RWPE2 (cell line): ENCODE data around the gene LMX1A.

Experiments
- ATAC-seq: fragments of 200-7000 bp; cut with Tn5 transposase; 3 replicates; pipeline ENCODE4 v1.9.1; 2021; ENCODE audit warnings: low read depth
- DNase-seq: peaks from one replicate; pipeline ENCODE4 v3.0.0-alpha.2; 2020; ENCODE audit warnings: low spot score
- H3K27ac ChIP-seq: fragments of 450-650 bp; 2 replicates; pipeline ENCODE4 v1.5.1; 2017; ENCODE audit warnings: mild to moderate bottlenecking; ENCODE audit not compliant: poor library complexity, severe bottlenecking
- H3K27me3 ChIP-seq: fragments of 250-450 bp; sonication (Bioruptor Pico); 2 replicates; pipeline ENCODE4 v1.5.1; 2021; ENCODE audit warnings: mild to moderate bottlenecking, moderate library complexity; ENCODE audit not compliant: insufficient read depth, poor library complexity, severe bottlenecking
- H3K36me3 ChIP-seq: fragments of 250-450 bp; sonication (Bioruptor Pico); 2 replicates; pipeline ENCODE4 v1.5.1; 2020; ENCODE audit warnings: low read depth, mild to moderate bottlenecking, moderate library complexity
- H3K4me1 ChIP-seq: fragments of 250-450 bp; sonication (Bioruptor Pico); 2 replicates; pipeline ENCODE4 v1.5.1; 2021; ENCODE audit warnings: mild to moderate bottlenecking, moderate library complexity; ENCODE audit not compliant: insufficient read depth, poor library complexity, severe bottlenecking
- H3K4me3 ChIP-seq: fragments of 250-450 bp; sonication (Bioruptor Pico); 2 replicates; pipeline ENCODE4 v1.5.1; 2021; ENCODE audit warnings: mild to moderate bottlenecking, moderate library complexity; ENCODE audit not compliant: severe bottlenecking
- H3K9me3 ChIP-seq: fragments of 250-450 bp; sonication (Bioruptor Pico); 2 replicates; pipeline ENCODE4 v1.5.1; 2021; ENCODE audit warnings: mild to moderate bottlenecking, moderate library complexity; ENCODE audit not compliant: severe bottlenecking
- TF ChIP-seq, protein P1 (sequence below): fragments of 450-650 bp; IDR thresholded peaks from one replicate; pipeline ENCODE4 v1.5.1; 2017; ENCODE audit warnings: mild to moderate bottlenecking, moderate library complexity; ENCODE audit not compliant: poor library complexity, severe bottlenecking

LMX1A gene

GRCh38 chr1:165328136-165328535 lies 28.4 kb downstream of the LMX1A start:
- H3K4me3 ChIP-seq, result no peak overlapping the region
- no peaks in the 10 kb centered on the region for H3K36me3 ChIP-seq
- H3K4me1 ChIP-seq, result no peaks in the 10 kb centered on the region
- H3K27ac ChIP-seq, result no peak overlapping the region
- TF ChIP-seq, protein P1, sequence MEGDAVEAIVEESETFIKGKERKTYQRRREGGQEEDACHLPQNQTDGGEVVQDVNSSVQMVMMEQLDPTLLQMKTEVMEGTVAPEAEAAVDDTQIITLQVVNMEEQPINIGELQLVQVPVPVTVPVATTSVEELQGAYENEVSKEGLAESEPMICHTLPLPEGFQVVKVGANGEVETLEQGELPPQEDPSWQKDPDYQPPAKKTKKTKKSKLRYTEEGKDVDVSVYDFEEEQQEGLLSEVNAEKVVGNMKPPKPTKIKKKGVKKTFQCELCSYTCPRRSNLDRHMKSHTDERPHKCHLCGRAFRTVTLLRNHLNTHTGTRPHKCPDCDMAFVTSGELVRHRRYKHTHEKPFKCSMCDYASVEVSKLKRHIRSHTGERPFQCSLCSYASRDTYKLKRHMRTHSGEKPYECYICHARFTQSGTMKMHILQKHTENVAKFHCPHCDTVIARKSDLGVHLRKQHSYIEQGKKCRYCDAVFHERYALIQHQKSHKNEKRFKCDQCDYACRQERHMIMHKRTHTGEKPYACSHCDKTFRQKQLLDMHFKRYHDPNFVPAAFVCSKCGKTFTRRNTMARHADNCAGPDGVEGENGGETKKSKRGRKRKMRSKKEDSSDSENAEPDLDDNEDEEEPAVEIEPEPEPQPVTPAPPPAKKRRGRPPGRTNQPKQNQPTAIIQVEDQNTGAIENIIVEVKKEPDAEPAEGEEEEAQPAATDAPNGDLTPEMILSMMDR, result no peak
- no peaks in the 10 kb centered on the region for H3K27me3 ChIP-seq
- no peaks in the 10 kb centered on the region for H3K9me3 ChIP-seq
- ATAC-seq, result no peak
- DNase-seq, result no peak

DNA sequence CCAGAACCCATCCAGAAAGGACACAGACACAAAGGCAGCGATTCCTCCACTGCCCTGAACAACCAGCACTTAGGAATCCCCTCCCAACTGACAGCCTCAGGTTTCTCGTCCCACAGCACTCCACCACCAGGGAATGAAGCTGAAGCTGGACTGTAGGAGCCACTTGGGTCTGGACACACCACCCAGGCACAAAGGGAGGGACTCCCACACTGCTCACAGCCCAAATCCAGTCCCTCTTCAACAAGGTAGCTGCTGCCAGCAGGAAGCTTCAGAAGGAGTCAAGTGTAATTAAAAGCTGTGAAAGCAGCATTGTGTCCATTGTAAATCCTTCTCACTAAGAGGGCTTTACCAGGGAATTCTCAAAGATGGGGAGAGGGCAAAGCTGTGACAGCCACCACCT lies 29.0 kb downstream of the LMX1A start:
- Histone ChIP-seq H3K27ac (no peak overlapping the region), H3K4me3 (no peak overlapping the region), H3K4me1 (no peaks in the 10 kb centered on the region), H3K36me3 (no peaks in the 10 kb centered on the region), H3K27me3 (no peaks in the 10 kb centered on the region), H3K9me3 (no peaks in the 10 kb centered on the region)
- ATAC-seq (no peak), DNase-seq (no peak)
- TF ChIP-seq, protein P1, result no peak

- no peak overlapping the region for H3K4me3 ChIP-seq
- DNase-seq, result no peak
- TF ChIP-seq, protein P1, result no peak
- no peaks in the 10 kb centered on the region for H3K9me3 ChIP-seq
- H3K27ac ChIP-seq, result no peak overlapping the region
- no peak for ATAC-seq
- no peaks in the 10 kb centered on the region for H3K36me3 ChIP-seq
- no peaks in the 10 kb centered on the region for H3K27me3 ChIP-seq
- H3K4me1 ChIP-seq, result no peaks in the 10 kb centered on the region
These were observed 30.9 kb downstream of the LMX1A start for GRCh38 chr1:165325460-165326203.

GRCh38 chr1:165324050-165324449 lies 32.5 kb downstream of the LMX1A start:
- H3K4me1 ChIP-seq, result no peaks in the 10 kb centered on the region
- H3K36me3 ChIP-seq, result no peaks in the 10 kb centered on the region
- DNase-seq, result no peak
- no peak overlapping the region for H3K4me3 ChIP-seq
- H3K9me3 ChIP-seq, result no peaks in the 10 kb centered on the region
- H3K27me3 ChIP-seq, result peaks cover under 1% of the 10 kb centered on the region
- H3K27ac ChIP-seq, result no peak overlapping the region
- no peak for ATAC-seq
- TF ChIP-seq, protein P1, result no peak

GRCh38 chr1:165317612-165318011 lies 38.9 kb downstream of the LMX1A start:
- peaks cover 8% of the 10 kb centered on the region for H3K27me3 ChIP-seq
- H3K4me3 ChIP-seq, result no peak overlapping the region
- no peak overlapping the region for H3K27ac ChIP-seq
- no peaks in the 10 kb centered on the region for H3K4me1 ChIP-seq
- DNase-seq (no peak), ATAC-seq (no peak)
- H3K36me3 ChIP-seq, result no peaks in the 10 kb centered on the region
- no peaks in the 10 kb centered on the region for H3K9me3 ChIP-seq
- TF ChIP-seq, protein P1, result no peak
